GM21367 (cell line): ENCODE data around the gene SCCPDH.

Experiments
- ATAC-seq: cut with Tn5 transposase; IDR thresholded peaks from one replicate; pipeline ENCODE4 v1.9.1; 2021; ENCODE audit not compliant: unreplicated experiment

SCCPDH gene

DNA sequence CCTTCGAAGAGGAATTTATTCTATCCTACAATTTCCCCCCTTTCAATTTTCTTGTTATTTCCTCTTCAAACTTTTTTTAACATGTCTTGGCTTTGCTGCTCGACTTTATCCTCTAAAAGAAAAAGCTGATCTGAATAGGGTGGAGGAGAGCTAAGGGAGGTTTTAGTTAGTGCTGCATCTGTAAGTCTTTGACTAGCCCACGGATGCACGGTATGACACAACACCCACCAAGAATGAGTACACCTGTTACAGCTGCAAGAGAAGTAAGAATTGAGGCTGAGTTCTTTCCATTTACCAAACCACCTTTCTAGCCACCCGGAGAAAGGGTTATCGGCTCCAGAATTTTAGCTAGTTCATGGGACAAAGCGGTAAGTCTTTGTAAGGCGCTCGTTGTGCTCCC, 23.8 kb downstream of the SCCPDH start:
- no peak for ATAC-seq

DNA sequence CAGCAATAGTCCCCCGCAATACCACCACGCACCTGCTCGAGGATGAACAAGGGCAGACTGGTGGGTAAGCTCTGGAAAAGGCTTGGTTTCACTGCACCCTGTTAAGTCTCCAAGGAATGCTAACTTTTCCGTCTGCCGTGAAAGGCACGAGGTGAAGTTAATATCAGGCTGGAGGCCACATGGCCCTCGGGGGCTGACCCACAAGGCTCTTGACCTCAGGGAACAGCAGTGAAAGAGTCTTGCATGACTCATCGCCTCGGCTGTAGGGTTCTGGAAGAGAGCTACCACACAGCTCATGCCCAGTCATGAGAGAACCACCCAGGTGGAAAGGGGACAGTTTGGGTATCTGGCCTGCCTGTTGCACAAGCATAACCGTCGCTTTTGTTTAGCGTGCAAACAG, 24.7 kb downstream of the SCCPDH start:
- no peak for ATAC-seq

DNA sequence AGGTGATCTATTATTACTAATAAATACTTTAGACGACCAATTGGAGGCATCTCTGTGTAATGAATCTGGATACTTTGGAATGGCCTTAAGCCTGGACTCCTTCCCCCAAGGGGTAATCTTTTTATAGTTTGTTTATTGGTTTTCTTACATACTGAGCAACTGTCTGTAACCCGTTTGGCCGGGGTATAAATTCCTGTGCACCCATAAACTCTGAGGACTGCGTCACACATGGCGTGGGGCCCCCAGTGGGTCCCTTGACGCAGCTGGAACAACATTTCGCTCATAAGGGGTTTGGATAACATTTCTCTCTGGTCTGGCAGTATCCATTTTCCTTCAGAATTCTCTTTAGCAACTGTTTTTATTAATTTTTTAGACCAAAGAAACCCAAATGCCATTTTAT, 26.5 kb downstream of the SCCPDH start:
- ATAC-seq: no peak

DNA sequence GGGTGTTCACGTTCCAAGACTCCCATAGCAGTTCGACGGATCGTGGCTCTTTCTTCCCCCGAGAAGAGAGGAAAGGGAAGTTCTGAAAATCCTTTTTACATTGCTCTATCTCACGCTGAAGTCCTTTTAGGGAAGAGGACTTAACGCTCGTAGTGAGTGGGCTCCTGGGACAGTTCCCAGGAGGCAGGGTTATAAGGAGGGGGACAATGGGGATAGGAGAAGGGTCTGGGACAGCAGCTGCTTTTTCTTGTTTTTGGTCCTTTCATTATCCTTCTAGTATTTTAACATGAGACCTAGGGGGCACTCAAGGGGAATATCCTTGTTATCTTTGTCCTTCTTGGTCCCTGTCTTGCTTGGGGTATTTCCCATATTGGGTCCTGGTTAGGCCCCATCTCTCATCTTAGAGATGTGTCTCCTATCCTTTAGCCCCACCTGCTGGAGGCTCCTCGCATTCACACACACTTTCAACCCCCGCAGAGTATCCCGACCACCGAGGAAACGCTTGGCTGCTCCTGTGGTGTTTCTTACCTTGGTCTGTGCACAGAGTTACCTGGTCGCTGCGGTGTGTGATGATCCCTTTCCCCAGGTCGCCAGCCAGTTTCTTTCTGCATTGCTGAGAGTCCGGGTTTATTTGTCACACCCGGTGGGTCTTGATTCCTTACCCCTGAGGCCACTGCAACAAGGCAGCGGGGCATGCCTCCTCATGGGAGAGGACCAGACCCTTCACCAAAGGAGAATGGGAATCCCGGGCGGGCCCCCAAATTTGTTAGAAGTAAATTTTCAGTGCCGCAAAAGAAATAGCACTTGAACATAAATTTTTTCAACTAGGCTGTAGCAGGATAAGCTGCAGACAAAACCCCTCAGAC, 29.7 kb downstream of the SCCPDH start:
- ATAC-seq: peak; percentile 84

DNA sequence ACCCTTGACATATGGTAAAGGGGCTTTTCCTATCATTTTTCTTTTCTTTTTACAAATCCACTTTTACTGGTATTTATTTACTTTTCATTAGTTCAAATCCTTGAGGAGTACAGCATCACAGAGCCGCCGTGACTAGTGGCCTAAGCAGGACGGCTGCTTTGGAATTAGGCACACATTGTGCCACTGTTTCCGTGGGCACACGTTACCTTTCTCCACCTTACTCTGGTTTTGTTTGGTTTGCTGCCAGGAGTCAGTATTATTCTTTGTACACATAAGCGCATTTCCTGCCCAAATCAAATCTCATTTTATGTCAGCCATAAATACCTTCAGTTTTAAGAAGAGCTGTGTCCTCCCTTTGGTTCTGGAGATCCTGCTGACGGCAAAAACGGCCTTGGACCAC, 31.2 kb downstream of the SCCPDH start:
- no peak for ATAC-seq

DNA sequence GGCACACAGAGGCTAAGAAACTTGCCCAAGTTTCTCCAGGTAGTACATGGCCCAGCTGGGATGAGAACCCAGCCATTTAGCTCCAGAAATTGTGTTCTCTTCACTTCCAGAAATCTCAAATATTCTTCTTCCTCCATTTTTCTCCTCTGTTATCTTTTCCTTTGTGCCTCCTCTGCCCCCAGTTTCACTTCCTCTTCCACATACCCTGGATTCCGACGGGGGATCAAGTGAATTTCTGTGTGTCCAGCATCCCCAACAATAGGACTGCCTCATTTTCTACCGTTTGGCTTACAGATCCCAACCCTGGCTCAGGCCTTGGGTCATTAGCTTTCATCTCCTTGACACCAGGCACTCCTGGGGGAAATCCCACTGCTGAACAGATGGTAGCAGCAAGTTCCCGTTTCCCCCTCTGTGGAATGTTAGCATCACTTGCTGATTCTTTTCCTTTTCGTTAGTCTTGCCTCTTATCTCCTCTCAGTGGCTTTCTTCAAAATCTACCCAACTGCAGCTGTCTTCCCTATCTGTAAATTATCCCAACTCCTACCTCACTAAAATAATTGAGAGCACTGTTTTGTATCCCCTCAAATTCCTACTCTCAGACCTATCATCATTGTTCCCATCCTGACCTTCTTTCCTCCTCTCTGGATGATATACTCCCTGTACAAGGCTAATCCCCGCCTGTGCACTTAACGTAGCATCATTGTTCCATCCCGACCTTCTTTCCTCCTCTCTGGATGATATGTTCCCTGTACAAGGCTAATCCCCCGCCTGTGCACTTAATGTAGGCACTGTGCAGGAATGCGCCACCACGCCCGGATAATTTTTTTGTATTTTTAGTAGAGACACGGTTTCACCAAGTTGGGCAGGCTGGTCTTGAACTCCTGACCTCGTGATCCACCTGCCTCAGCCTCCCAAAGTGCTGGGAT, 36.5 kb downstream of the SCCPDH start:
- no peak for ATAC-seq

DNA sequence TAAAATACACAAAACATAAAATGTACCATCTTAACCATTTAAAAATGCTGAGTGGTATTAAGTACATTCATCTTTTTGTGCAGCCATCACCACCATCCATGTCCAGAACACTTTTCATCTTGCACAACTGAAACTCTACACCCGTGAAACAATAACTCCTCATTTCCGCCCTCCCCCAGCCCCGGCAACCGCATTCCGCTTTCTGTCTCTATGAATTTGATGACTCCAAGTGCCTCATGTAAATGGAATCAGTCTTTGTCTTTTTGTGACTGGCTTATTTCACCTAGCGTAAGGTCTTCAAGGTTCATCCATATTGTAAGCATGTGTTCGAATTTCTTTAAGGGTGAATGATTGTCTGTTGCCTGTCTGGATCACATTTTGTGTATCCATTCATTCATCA, 37.2 kb downstream of the SCCPDH start:
- no peak for ATAC-seq

DNA sequence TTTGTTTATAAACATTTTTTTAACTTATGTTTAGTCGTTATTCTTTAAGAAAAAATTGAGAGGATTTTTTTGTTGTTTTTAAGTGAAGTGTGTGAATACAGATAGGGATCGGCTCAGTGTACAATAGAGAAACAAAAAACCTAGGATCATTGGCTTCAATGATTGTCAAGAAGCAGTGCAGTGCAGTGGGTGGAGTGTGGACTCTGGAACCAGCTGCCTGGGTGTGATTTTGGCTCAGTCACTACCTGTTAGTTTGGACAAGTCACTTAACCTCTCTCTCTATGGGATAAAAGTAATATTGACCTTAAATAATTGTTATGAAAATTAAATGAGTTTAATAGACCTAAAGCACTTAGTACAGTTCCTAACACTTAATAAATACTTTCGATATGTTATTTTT, 41.3 kb downstream of the SCCPDH start:
- no peak for ATAC-seq

DNA sequence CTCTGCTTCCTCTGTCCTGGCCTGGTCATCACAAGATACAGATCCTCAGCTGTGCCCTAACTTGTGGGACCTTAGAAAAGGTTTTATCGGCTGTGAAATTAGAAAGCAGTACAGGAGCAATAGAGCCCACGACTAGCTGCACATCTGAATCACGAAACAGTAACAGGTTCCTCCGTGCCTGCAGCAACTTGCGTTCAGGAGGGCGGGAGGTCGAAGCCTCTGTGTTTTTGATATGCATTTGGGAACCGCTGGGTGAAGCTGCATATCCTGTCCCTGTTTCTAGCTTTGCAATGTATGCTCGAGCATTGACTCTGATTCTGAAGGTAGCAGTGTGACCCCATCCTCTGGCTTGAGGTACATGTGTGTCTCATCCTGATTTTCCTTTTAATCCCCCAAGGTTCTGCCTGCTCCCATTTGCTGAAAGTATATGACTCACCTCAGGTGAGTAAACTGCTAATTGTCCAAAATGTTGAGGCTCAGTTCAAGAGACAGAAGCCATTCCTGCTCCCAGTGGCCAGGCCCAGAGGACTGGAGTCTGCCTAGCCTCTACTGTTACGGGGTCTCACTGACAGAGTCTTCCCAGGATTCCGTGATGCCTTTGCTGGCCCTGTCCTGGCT, 44.3 kb downstream of the SCCPDH start:
- ATAC-seq: no peak

DNA sequence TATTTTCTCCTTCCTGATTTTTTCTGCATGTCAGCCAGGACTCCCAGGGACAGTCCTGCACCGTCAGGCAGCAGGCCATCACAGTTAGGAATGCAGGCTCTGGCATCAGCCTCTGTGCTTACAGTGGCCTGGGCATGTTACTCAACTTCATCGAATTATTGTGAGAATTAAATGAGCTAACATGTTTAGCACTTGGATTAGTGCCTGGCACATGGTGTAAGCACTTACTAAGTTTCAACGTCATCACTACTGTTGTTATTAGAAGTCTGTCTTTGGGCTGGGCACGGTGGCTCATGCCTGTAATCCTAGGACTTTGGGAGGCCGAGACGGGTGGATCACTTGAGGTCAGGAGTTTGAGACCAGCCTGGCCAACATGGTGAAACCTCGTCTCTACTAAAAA, 45.1 kb downstream of the SCCPDH start:
- no peak for ATAC-seq

DNA sequence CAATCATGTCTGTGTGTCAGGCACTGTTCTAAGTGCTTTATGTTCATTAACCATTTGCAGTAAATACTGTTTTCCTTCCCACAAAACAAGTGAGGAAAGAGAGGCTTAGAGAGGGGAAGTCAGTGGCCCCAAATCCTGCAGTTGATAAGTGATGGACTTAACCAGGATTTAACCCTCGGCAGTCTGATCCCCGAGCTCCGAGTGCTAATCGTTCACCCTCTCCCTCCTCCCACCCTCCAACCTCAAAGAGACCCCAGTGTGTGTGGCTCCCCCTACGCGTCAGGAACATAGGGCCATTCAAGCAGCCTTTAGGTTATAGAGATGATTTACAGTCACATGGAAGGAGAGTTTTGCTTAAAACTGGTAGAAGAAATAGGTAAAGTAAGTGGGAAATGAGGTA, 47.2 kb downstream of the SCCPDH start:
- no peak for ATAC-seq

DNA sequence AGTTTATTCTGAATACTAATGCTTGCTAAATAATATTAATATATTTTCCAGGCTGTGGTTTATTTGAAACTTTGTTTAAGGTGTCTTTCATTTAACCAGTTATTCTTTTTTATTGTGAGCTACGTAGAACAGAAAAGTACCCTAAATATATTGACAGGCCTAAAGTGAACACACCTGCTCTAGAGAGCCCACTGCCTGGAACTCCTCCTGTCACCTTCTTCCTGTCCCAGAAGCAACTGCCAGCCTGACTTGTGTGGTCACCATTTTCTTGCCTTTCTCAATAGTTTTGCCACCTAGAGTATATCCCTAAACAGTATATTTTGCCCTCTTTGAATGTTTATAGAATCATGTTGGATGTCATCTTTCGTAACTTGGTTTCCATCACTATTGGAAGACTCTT, 48.5 kb downstream of the SCCPDH start:
- ATAC-seq: no peak

DNA sequence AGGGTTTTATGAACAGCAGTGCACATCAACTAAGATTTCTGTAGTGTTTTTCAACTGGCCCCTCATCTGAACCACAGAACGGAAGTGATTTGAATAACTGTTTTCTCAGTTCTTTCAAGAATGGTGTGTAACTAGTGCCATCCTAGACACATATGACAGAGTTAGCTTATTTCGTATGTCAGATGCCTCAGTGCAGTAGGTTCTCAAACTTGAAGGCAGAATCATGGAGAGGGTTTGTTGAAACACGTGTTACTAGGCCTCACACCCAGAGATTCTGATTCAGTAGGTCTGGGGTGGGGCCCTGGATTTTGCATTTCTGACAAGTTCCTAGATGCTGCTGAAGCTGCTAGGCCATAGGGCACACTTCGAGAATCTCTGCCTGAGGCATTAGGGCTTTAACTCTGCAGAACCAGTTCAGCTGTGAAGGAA, 49.0 kb downstream of the SCCPDH start:
- ATAC-seq: peak; percentile 99

DNA sequence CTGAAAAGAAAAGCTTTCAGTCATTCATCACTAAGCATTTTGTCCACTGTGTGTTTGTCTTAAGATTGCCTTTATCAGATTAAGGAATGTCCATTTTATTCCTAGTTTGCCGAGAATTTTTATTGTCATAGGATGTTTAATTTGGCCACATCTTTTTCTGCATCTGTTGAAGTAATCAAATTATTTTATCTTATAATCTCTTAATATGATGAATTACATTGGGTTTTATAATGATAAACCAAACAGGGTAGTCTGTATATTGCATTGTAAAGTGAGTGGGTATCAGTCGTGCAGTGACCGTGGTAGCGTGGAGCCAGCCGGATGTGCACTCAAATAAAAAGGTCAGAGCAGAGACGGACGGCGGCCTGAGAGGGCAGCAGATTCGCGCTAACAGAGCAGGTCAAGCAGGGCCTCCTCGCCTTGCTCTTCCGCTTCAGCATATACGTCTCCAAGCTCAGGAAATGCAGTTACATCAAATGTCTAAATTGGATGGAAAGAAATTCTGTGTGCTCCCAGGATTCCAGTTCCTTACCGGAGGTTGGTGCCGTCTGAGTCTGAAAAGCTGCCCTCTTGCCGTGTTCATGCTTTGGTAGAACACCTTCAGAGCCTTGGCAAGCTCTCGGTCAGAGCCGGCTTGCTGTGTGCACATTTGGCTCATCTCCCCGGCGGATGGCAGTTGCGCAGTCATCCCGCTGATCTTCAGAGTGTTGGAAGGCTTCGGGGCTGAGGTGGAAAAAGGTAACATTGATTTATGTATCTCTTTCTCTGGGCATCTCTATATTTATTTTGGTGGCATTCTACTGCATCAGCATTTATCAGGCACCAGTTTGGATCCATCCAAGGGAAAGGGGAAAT, 51.5 kb downstream of the SCCPDH start:
- no peak for ATAC-seq

DNA sequence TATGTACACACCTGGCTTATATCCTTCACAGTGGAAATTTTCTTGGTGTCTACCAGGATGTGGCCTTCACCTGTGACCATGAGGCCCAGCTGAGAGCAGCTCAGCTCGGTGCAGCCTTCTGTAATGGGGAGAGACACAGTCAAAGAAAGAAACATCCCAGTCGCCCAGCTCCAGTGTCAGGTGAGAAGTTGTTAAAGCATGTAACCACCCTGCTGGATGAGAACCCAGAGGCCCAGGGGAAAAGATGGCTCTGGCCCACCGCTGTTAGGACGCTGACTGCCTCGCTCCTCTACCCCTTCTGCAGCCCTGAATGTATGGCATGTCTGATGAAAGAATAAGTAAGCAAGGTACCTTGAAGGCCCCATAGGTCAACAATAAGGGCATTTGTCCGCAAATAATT, 52.7 kb downstream of the SCCPDH start:
- ATAC-seq: no peak

DNA sequence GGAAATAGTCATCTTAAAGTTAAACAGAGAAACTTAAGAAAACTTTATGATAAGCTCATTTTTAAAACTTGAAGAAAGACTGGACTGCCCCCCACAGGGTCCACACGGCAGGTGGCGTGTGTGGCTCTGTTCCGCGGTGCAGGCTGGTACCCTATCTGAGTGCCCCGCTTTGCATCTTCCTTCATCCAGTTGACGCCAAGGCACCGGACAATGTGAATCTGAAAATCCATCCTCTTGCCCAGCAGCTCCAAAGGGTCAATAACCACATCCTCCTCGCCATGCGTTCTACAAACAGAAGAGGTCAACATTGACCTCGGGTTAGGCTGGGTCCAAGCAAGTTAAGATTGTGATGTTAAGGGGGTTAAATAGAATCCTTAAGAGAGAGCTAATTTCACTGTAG, 54.5 kb downstream of the SCCPDH start:
- no peak for ATAC-seq

DNA sequence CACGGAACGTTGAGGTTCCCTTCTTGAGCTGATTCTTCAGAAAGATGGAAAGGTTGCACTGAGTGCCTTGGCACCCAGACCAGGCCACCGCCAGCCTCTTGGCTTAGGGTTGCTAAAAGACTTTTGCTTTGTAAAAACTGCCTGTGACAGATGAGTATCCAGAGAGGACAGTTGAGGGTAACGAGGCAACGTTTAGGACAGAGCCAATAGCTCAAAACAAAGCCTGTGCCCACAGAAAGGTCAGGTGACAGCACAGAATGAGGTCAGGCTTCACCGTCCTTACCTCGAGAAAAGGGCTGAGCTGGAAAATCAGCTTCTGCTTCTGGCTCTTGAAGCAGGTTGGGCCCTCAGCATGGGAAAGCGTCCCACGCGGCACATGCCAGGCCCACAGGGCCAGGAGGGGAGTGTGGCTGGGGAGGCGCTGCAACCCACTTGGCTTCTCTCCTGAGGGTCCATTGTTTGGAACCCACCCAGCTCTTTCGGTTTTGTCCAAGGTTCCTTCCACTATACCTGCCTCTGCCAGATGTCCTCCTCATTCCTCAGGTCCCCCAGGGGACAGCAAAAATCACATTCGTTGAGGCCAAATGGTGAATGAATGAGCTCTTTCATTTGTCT, 55.5 kb downstream of the SCCPDH start:
- no peak for ATAC-seq

DNA sequence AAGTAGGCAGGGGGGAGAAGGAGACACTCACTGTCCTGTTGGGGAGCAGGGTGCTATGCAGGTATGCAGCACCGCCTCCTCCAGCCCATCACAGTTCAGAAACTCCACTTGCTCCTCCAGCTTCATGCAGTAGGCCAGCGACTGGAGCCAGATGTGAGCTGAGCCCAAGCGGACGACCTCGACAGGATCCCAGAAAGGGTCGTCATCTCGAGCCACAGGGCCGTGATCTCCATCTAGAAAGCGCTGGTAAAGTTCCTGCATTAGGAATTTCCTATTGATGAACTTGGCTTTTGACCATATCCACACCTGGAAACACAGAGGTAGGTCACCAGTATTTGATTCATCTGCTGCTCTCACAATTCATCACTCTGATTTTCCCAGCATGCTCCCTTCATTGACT, 56.1 kb downstream of the SCCPDH start:
- ATAC-seq: no peak

DNA sequence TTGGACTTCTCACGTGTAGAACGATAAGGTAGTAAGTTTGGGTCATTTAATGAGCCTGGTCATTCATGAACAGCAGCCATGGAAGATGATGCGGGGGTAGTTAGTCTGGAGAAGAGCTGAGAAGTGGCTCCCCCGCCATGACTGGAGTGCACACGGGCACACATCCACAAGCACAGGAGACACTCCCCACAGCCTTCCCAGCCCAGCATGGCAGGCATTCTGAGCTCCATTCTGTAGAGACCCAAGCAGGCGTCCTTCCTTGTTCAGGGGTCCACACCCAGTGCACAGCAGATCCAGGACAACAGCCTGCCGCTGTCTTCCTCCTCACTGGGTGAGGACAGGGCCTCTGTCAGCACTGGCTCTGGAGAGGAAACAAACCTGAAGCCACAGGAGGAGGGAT, 57.0 kb downstream of the SCCPDH start:
- ATAC-seq: no peak
